Transverse colon (tissue), 4 donors: ENCODE measurements around the gene IL18RAP. TPM values are rescaled to one million over a fixed set of nuclear protein-coding genes. Genes with fewer than 3 reads are reported as not detected.

Source experiments
- DNase-seq: peaks from one replicate; pipeline ENCODE4 v3.0.0-alpha.2; 2019
- H3K27ac ChIP-seq, 4 donors: fragments of 200-600 bp; sonication (generic); 2 replicates each; pipeline ENCODE4 v1.5.1; 2016 to 2018; ENCODE audit warnings: inconsistent platforms in 4 of 4
- H3K27me3 ChIP-seq: fragments of 200-600 bp; sonication (generic); 2 replicates; pipeline ENCODE4 v1.5.1; 2017; ENCODE audit warnings: inconsistent platforms
- H3K36me3 ChIP-seq, 4 donors: fragments of 200-600 bp; sonication (generic); 2 replicates each; pipeline ENCODE4 v1.5.1; 2017 to 2019; ENCODE audit warnings: inconsistent platforms in 4 of 4
- H3K4me1 ChIP-seq, 4 donors: fragments of 200-600 bp; sonication (generic); 2 replicates each; pipeline ENCODE4 v1.5.1; 2017 to 2020; ENCODE audit warnings: inconsistent platforms in 4 of 4
- H3K4me3 ChIP-seq, 4 donors: fragments of 200-600 bp; sonication (generic); 1 replicate in 1 of 4; 2 replicates in 3 of 4; pipeline versions ENCODE4 v1.5.1 to v1.6.1; 2017 to 2019; ENCODE audit warnings: inconsistent platforms in 4 of 4
- H3K9me3 ChIP-seq, 2 donors: fragments of 200-600 bp; sonication (generic); 2 replicates each; pipeline ENCODE4 v1.5.1; 2017 to 2019; ENCODE audit warnings: inconsistent platforms in 2 of 2
- EP300 ChIP-seq: sonication (generic); formaldehyde crosslinking; IDR thresholded peaks from one replicate; pipeline ENCODE4 v1.6.1; 2017; ENCODE audit warnings: antibody characterized with exemption, low read depth
- POLR2A ChIP-seq: fragments of 450-650 bp; IDR thresholded peaks from one replicate; pipeline ENCODE4 v1.6.1; 2016; ENCODE audit warnings: antibody characterized with exemption, mild to moderate bottlenecking, moderate library complexity
- POLR2AphosphoS5 ChIP-seq, 3 donors: sonication (generic); formaldehyde crosslinking; IDR thresholded peaks; one replicate each; pipeline ENCODE4 v1.6.1; 2016; ENCODE audit warnings: antibody characterized with exemption in 3 of 3
- WGBS, 2 donors: methylation state at CpG; one replicate each; pipeline ENCODE4 v1.1.5; 2018; ENCODE audit warnings: low coverage in 1 of 2; 5-methylcytosine and 5-hydroxymethylcytosine counted together
- in situ Hi-C, 4 donors: fragments of 200-750 bp; cut with MboI; loops; one replicate each; pipeline versions ENCODE4 v1.15.0 to v1.15.1; 2017; ENCODE audit warnings: low sequenced_read_pairs in 3 of 4, low pct_ligation_motif_present in 1 of 4, low pct_unique_long_range_greater_than_20kb in 1 of 4
- intact Hi-C: fragments of 100-400 bp; cut with DNase I; formaldehyde crosslinking; loops from one replicate; pipeline ENCODE4 v1.15.1; 2023; ENCODE audit warnings: low total_unique reads
- total RNA-seq, 4 donors: library from RNA; depleted of rRNA; stranded (reverse); fragments of >200 nt; gene quantifications; one replicate each; pipeline ENCODE4 v1.1.0, GENCODE V29; 2016
- TF ChIP-seq, protein P1 (sequence below), 5 experiments: fragments of 200-600 bp in 3 of 5; fragments of 450-650 bp in 2 of 5; sonication (generic) in 3 of 5; IDR thresholded peaks; 1 replicate in 2 of 5; 2 replicates in 3 of 5; pipeline ENCODE4 v1.5.1; 2016 to 2017; ENCODE audit warnings: antibody characterized with exemption in 5 of 5, inconsistent platforms in 3 of 5, mild to moderate bottlenecking in 2 of 5, moderate library complexity in 1 of 5

The IL18RAP gene
- total RNA-seq, 4 donors from 2014 or later: 3.3 to 12.1 (median 9.0) TPM; not detected in 1

DNA sequence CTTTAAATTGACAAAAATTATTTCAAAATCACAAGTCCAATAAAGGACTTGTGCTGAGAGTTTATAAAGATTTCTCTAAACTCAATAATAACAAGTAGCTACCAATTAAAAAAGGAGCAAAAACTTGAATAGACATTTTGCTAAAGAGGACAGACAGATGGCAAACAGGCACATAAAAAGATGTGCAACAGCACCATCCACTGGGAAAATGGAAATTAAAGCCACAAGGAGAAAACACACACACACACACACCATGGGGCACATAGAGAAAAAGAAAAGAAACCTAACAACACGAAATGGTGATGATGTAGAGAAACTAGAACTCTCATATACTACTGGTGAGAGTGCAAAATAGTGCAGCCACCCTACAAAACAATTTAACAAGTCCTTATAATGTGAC, 37.5 kb downstream of the IL18RAP start:
- in situ Hi-C loops: no loop called here
- Histone ChIP-seq H3K4me1 (no peaks in the 10 kb centered on the region), H3K27me3 (no peaks in the 10 kb centered on the region), H3K9me3 (no peaks in the 10 kb centered on the region), H3K27ac (no peak overlapping the region), H3K36me3 (no peaks in the 10 kb centered on the region), H3K4me3 (no peak overlapping the region)
- WGBS, 2 donors: 68% methylated on average over 1 of the region's 1 CpG; no CpG with 5 or more reads in 1 of the 2 donors
- no peak for TF ChIP-seq EP300
- TF ChIP-seq POLR2A: no peak
- TF ChIP-seq, protein P1, sequence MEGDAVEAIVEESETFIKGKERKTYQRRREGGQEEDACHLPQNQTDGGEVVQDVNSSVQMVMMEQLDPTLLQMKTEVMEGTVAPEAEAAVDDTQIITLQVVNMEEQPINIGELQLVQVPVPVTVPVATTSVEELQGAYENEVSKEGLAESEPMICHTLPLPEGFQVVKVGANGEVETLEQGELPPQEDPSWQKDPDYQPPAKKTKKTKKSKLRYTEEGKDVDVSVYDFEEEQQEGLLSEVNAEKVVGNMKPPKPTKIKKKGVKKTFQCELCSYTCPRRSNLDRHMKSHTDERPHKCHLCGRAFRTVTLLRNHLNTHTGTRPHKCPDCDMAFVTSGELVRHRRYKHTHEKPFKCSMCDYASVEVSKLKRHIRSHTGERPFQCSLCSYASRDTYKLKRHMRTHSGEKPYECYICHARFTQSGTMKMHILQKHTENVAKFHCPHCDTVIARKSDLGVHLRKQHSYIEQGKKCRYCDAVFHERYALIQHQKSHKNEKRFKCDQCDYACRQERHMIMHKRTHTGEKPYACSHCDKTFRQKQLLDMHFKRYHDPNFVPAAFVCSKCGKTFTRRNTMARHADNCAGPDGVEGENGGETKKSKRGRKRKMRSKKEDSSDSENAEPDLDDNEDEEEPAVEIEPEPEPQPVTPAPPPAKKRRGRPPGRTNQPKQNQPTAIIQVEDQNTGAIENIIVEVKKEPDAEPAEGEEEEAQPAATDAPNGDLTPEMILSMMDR (IDR thresholded peaks at IDR 0.05): no peak
- TF ChIP-seq POLR2AphosphoS5 (IDR thresholded peaks at IDR 0.05): no peak
- intact Hi-C loops: no loop called here
- no peak for DNase-seq

DNA sequence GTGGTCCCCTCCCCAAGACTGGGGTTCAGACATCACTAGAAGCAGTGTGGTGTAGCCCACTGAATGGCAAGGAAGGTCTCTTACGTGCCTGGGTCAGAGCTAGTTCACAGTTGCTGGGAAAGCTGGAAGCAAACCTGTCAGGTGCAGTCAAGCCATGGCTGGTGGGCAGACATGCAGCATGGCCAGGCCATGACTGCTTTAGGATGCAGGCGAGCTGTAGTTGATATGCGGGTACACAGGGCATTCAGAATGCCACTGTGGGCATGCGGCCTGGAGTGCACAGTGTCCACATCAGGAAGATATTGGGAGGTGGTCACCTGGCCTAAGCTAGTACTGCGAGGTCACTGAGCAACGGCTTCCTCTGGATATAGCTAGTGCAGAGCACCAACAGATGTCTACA, 38.2 kb downstream of the IL18RAP start:
- no peaks in the 10 kb centered on the region for H3K4me1 ChIP-seq
- no peaks in the 10 kb centered on the region for H3K36me3 ChIP-seq
- no peaks in the 10 kb centered on the region for H3K9me3 ChIP-seq
- in situ Hi-C loops: no loop called here
- H3K27me3 ChIP-seq: no peaks in the 10 kb centered on the region
- DNase-seq: no peak
- TF ChIP-seq POLR2A (no peak), POLR2AphosphoS5 (IDR thresholded peaks at IDR 0.05) (no peak), EP300 (no peak)
- TF ChIP-seq, protein P1 (IDR thresholded peaks at IDR 0.05): no peak
- no peak overlapping the region for H3K27ac ChIP-seq
- no peak overlapping the region for H3K4me3 ChIP-seq
- intact Hi-C loops: no loop called here
- WGBS, 2 donors: 60 to 84% methylated on average over 1 to 6 of the region's 6 CpGs

DNA sequence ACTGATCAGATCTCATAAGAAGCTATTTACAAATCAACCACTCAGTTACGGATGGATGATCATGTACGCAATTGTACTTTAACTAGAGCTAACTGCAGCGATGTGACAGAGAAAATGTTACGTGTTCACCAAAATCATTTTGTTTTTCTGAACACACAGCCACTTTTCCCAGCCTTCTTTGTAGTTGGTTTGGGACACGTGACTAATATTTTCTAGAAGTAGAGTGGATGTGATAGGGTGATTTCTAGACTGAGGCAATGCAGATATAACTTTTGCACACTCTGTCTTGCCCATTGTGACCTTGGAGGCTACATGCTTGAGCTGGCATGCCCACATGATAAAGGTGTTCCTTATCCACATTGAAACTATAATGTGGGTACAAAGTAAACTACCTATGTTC, 40.2 kb downstream of the IL18RAP start:
- in situ Hi-C loops: no loop called here
- Histone ChIP-seq H3K27me3 (no peaks in the 10 kb centered on the region), H3K36me3 (no peaks in the 10 kb centered on the region), H3K4me1 (no peaks in the 10 kb centered on the region), H3K27ac (no peak overlapping the region), H3K9me3 (no peaks in the 10 kb centered on the region), H3K4me3 (no peak overlapping the region)
- no peak for TF ChIP-seq POLR2AphosphoS5 (IDR thresholded peaks at IDR 0.05)
- DNase-seq: no peak
- intact Hi-C loops: no loop called here
- WGBS, 2 donors: 88 to 93% methylated on average over 3 to 5 of the region's 5 CpGs

DNA sequence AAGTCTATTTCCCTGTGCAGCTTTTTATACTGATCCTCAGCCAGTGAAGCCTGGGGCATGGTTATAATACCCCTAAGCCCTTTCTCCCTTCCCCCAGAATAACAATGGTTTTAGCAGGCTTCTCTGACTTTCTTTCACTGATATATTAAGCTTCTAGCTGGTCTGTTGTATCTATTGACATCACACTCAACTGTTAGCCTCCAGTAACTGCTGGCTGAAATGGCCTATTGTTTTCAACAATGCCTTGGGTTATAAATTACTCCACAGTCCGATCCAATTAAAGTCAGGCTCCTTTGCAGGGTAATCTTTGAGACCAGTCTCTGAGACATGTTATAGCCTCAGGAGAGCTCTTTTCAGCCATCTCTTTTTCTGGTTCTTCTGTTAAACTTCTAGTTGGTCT, 47.2 kb downstream of the IL18RAP start:
- H3K27me3 ChIP-seq: no peaks in the 10 kb centered on the region
- peaks cover 0 to 5% of the 10 kb centered on the region in 2 donors for H3K9me3 ChIP-seq
- 50 to 76% methylated on average over 1 of the region's 1 CpG for WGBS, 2 donors
- no peak overlapping the region for H3K4me3 ChIP-seq
- no peaks in the 10 kb centered on the region for H3K36me3 ChIP-seq
- intact Hi-C loops: no loop called here
- H3K4me1 ChIP-seq: no peaks in the 10 kb centered on the region
- no peak overlapping the region for H3K27ac ChIP-seq
- in situ Hi-C loops: no loop called here
- TF ChIP-seq EP300 (no peak), POLR2AphosphoS5 (IDR thresholded peaks at IDR 0.05) (no peak), POLR2A (no peak)
- TF ChIP-seq, protein P1 (IDR thresholded peaks at IDR 0.05): no peak
- no peak for DNase-seq

DNA sequence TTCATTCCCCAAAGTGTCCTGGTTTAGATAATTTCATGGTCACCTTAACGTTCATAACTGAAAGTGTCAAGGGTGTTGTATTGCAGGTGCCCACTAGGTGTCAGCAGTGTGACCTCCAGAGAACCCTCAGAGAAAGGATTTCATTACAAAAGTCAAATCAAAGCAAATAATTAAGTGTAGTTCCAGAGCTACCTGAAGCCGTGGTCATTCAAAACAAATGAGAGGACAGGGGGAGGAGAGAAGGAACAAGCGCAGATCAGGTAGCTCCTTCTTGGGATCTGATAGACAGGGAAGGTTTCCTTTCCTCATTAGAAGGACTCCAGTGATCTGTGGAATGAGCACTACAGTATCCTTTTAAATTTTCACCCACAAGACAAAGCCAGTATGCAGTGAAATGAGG, 50.1 kb downstream of the IL18RAP start, which contains the start of gene SLC9A4:
SLC9A4 (plus strand) TSS at position 207 of the 400 bp plus-strand sequence. CDS start 534 bp downstream, outside the sequence.
- in situ Hi-C loops (no loop called here), intact Hi-C loops (no loop called here)
- peak; percentile 65 for DNase-seq
- Histone ChIP-seq H3K27ac (no peak within 1 kb of the TSS), H3K27me3 (no peaks in the 10 kb centered on the region), H3K4me3 (no peak within 1 kb of the TSS), H3K36me3 (no peaks in the 10 kb centered on the region), H3K4me1 (no peaks in the 10 kb centered on the region), H3K9me3 (peaks cover 0 to 5% of the 10 kb centered on the region in 2 donors)
- TF ChIP-seq POLR2A: no peak
- TF ChIP-seq, protein P1 (IDR thresholded peaks at IDR 0.05): peak; percentile 77 to 85 (median 84)
- WGBS, 2 donors: 0 to 7% methylated on average over 3 of the region's 3 CpGs
